HG03025 (cell line): ENCODE results near the gene ELFN1.
"Not testable (repeated sequence)": the region's sequence is repeated elsewhere in the genome, so short reads cannot be mapped to it uniquely, and the experiment has no call there.

ENCODE experiments used
- ATAC-seq: cut with Tn5 transposase; IDR thresholded peaks from one replicate; pipeline ENCODE4 v1.9.1; 2021; ENCODE audit warnings: mild to moderate bottlenecking, moderate library complexity; ENCODE audit not compliant: unreplicated experiment, low FRiP score

The ELFN1 gene

DNA sequence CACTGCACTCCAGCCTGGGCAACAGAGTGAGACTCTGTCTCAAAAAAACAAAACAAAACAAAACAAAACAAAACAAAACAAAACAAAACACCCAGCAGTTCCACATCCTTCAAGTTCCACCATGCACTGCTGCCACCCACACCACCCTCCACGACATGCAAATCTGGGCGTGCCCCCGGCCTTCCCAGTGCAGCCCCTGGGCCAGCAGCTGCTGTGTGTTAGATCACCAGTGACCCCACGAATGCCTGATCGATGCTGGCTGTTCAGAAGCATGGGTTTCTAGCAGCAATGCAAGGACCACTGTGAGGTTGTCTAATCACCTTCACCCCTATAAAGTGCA, 36.3 kb downstream of the ELFN1 start:
- no peak for ATAC-seq

DNA sequence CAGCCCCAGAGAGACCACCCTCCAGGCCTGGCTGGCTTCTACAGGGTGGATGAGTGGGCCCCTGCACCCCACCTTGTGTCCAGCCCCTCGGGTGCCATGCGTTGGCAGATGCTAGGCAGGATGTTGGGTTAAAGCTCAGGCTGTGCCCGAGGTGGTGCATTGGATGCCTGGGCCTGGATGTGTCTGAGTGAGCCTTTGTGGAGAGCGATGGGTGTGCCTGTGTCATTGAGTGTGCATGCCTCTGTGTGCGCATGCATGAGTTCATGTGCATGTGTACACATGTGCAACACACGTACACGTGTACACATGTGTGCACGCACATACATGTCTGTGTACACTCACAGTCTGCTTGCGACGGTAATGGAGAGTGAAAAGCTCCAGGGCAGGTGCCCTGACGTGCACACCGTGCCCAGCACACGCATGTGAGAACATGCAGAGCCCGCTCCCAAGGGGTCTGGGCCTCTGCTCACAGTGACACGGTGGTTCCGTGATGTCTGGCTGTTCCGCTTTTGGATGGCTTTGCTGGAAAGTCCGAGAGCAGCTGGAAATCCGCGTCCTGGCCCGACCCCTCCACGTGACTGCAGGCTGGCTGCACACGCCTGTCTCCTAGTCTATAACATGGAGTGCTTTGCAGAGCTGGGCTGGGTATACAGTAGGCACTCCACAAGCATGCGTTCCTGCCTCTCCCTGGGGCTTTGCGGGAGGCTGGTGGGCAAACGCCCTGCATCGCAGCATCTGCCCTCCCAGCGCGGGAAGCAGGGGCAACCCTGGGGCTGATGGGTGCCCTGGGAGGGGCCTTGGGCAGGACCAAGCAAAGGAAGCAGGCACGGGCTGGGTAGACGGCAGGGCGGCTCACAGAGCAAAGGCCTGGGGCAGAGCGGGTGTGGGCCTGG, 36.9 kb downstream of the ELFN1 start:
- no peak for ATAC-seq

DNA sequence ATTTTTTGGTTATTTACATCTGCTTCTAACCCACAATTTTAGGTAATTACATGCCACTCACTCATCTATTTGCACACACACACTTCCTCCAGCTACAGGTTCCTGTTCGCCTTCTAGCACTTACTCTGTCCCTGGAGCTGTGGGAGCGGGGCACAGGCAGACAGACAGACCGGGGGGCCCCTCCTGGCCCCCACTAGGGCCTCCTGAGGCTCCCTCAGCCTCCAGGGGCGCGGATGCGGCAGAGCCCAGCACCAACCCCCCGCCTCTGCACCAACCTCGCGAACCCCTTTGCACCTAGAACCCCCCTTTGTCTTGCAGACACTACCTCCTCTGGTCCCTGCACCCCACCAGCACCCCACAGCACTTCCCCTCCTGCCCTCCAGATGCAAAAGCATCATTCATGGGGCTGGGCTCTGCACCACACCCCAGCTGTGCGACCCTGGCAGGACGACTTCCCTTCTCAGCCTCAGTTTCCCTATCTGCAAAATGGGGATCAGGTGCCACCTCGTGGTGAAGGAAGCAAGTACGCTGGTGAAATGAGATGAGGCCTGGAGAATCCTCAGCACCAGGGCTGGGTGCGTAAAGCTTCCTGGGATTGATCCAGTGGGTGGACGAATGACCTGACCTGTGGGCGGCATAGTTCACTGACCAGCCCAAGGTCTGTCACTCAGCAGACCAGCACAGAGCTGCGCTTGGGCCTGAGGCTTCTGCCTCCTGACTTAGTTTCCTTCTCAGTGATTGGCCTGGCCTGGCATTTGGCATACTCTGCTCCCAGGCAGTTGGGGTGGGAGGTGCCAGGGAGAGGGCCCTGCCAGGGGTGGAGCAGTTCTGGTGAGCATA, 37.9 kb downstream of the ELFN1 start:
- no peak for ATAC-seq

DNA sequence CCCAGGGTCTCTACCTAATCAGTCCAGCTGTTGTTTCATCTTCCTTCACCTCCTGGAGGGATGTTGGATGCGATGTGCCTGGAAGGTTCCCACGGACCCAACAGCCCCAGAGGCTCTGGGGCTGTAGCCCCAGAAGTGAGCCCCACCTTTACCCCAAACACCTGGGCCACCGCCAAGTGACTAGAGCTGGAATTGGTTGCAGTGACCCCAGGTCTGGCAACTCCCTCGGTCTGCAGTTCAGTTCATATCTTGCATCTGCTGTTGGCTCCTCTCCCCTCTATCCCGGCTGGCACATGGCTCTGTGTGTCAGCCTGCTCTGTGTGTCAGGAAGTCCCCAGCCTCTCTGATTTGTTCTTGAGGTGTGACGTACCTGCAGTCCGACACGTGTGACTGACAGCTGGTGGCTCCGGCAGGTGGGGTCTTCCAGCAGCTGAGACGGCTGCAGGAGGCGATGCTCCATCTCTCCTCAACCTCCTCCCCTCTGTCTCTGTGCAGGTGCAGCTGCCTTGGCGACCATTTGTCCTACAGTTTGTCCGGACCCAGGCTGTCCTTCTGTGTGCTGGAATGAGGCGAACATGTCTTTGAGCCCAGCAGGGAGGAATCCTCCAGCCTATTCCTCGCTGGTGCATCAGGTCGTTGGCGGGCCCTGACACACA, 38.6 kb downstream of the ELFN1 start:
- no peak for ATAC-seq

DNA sequence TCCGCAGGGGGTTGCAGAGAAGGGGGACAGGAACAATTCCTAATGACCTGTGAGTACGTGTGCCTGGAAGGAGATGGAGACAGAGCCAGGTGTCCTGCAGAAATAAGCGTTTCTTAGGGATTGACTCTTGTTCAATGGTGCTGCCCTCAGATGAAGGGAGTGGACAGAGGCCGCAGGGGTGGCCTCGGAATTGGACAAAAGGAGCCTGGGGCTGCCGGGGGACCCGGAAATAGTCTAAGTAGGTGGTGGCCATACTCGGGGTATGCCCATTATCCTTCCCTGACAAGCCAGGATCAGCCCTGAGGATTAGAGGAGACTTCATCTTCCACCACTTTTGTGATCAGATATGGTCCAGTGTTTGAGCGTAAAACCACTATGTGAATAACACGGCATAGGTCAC, 39.2 kb downstream of the ELFN1 start:
- no peak for ATAC-seq

DNA sequence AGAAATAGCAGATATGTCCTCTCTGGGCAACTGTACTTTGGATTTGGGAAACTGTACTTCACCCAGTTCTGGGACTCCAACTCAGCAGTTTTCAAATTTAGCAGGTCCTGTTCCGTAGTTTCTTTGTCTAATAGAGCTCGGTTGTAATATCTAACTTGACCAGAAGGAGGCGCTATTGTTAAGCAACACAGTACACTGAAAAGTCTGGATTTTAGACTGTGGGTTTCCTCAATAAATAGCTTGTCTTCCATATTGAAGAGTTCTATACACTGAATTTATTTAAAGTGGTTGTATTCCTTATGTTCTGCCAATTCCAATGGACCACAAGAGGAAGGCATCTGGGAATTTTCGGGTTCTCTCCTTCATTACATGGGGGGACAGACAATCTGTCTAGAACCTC, 39.8 kb downstream of the ELFN1 start:
- ATAC-seq: no peak

DNA sequence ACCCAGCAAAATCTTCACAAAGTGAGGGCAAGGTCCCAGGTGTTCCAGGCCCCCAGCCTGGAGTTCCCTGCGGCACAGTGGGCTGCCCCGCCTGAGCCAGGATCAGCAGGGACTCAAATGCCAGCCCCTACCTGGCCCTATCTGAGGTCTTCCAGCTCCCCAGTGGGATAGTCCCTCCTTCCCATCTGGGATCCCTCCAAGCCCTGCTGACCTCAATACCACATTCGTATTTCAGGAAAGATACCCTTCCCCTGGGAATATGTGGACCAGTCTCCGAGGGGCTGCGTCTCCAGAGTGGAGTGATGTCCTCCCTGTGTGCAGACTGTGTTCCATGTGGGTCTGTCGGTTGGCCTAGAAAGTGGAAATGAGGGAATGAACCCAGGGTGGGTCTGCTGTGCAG, 40.9 kb downstream of the ELFN1 start:
- ATAC-seq: no peak

DNA sequence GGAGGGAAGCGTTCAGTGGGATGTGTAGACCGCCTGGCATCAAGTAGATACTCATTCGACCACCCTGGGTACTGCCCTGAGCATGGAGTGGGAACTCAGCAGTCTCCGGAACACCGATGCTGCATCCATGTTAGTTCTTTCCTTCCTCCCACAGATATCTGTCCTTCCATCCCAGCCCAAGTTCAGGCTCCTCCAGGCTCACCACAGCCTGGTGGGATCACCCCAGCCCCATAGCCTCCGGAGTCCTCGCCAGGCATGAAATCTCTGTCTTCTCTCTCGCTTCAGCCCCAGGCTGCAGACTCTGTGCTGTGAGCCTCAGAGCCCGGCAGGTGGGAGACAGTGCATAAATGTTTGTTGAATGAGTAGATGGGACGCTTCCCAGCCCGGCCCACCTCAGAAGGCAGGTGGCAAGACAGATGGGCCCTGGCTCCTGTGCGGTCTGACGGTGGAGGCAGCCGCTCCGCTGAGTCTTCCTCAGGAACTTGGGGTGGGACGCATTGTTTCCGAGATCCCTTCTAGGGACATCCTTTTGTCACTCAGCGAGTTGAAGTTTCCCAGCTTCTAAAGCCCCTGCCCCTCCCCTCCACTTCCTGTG, 42.9 kb downstream of the ELFN1 start:
- ATAC-seq: no peak

DNA sequence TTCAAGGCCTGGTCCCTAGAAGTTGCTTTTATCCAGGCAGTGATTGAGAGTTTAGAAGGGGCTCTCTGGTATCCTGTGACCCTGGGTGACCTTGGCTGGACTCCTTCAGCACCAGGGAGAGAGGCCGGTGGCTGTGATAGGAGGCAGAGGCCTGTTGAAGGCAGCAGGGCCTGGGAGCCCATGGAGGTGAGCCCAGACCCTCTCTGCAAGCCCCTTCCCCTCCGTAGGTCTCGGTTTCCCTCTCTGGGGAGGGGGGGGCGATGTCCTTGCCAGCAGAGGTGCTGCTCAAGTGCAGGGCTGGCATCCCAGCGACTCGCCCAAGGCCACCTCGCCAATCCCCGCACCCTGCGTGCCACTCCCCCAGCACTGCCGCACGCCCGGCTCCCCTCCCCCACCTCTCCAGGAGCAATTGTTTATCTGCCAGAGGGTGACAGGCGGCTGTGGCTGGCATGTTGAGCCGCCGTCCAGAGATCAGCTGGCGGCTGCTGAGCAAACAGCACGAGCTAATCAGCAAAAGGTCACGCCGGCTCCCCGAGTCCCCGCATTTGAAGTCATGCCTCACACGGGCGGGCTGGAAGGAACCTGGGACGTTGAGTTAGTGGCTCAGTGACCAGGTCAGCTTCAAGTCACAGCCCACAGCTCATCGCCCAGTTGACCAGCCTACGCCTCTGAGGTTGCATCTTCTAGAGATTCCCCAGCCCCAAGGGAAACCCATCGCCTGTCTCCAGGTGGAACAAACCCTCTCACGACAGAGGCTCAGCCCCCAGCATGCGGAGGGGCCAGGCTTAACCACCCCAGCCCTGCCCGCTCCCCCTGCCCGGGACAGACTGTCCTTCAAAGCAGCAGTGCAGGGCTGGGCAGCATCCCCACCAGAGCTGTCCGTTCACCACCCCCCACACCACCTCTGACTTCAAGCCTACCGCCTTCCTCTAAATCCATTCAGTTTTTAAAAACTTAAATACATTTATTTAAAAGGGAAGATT, 43.7 kb downstream of the ELFN1 start:
- ATAC-seq: no peak

DNA sequence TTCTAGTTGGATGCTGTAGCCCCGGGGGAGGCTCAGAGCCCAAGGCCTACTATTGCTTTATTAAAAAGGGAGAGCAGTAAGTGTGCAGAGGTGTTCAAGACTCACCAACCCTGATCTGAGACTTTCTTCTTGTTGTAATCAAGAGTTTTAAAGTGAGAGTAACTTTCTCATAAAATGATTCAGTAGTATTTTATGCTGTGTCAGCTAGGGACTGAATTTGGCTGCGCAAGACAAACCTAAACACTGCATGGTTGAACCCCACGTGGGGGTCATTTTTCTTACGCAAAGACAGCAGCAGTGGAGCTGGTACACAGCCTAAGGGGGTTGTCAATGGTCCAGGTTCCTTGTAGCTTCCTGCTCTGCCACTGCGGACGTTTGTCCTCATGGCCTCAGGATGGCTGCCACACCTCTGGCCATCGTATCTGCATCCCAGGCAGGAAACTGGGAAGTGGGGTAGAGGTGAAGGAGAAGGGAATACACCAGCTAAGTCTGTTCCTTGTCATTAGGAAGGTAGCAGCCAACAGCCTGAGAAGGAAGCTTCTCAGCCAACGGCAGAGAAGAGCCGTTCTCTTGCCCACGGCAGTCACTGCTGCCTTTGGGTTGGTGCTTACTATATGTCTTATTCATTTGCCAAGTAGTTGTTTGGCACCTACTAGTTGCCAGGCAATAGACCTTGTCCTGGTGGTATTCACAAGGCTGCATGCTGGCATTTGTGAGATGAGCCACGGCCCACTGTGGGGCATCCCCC, 44.7 kb downstream of the ELFN1 start:
- ATAC-seq: no peak

DNA sequence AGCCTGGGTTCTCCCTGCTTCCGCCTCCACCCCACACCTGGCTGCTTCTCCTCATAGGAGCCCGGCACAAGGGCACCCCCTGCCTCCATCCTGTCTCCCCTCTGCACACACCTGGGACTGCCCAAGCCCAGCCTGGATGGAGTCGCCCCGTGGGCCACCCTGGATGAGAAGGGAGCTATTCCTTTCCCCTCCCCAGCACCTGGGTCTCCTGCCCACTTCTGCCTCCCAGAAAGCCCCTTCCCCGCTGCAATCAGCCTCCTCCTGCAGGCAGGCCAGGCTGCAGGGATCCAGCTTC, 45.2 kb downstream of the ELFN1 start:
- ATAC-seq: no peak

DNA sequence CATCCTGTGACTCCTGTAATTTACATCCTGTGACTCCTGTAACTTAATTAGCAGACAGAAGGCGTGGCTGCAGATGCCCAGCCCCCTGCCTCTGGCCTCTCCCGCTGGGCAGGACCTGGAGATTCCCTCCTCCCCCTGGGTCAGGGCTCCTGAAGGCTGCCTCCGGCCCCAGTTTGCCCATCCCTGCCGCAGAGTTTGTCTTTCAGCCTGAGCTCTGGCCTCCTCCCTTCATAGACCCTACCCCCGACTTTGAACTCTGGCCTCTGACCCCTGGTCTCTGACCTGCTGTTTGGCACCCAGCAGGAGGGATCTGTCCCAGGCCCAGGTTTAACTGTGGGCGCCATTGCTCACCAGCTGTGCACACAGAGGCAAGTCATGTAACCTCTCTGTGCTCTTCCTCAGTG, 45.6 kb downstream of the ELFN1 start:
- no peak for ATAC-seq

DNA sequence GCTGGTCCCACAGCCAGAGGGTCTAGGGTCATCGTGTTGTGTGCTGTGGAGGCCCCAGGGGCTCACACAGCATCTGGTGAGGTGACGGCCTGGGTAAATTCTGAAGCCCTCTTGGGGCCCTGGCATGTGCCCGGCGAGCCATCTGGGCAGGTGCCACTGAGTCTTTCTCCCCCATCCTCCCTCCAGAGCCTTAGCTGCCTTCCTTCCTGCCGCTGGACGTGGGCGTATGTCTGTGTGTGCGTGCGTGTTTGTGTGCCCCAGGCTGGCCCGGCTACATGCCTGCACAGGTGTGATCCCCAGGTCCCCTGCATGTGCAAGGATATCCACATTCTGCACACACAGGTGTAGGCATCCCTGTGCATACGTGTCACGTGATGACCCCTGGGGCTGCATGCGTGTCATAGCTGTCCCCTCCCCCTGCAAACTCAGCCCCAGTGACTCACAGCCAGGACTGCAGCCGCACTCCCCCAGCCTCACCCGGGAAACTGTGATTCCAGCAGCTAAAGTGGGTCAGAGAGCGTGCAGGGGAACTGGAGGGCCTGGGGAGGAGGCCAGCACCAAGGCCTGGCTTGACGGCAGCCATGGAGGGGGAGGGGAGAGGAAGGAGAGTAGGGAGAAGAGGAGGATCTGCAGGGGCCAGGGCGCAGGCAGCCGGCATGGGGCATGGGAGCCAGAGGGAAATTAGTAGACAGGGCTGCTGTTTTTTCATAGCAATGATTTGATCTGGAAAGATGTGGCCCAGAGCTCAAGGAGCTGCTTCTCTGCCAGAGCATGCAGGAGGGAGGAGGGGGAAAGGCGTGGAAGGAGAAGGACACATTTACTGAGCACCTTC, 46.4 kb downstream of the ELFN1 start:
- no peak for ATAC-seq

DNA sequence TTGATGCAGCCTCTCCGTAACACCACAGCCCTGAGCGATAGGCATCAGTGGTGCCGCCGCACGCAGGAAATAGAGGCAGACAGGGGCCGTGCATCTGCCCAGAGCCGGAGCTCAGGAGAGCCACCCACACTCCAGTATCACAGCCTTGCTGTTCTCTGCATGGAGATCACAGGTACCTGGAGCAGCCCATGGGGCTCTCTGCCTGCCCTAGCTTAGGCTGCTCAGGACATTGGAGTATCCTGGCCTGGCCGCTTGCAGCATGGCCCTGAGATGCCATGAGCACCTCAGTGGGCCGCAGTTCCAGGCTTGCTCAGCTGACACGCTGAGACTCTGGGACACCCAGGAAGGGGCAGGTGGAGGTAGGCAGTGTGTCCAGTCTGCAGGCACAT, 47.0 kb downstream of the ELFN1 start:
- no peak for ATAC-seq

DNA sequence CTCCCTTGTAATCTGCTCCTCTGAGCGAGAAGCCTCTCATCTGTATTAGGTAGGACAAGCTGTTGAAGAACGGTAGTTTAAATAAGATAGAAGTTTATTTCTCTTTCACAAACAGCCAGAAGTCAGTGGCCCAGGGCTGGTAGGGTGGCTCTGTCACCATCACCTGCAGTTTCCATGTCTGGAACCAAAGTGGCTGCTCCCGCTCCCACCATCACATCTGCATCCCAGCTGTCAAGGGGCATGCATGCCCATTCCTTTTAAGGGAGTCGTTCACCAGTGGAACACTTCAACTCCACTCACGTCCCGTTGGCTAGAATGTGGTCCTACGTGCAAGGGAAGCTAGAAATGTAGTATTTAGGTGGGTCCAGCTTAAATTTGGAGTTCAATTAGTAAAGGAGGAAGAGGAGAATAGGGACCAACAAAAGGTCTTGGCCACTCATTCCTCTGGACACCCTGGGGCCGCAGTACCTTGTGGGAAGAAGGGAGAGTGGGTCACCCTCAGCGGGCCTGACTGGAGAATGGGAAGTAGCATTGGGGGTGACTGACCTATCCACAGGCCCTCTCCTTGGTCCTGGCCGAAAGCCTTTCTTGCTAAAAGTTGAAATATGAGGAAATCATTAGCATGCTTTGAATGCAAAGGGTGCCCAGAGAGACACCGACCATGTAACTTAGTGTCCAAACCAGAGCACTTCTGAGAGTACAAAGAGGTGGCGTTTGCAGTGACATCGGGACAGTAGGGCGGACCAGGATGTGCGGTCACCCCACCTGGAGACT, 48.0 kb downstream of the ELFN1 start:
- no peak for ATAC-seq

DNA sequence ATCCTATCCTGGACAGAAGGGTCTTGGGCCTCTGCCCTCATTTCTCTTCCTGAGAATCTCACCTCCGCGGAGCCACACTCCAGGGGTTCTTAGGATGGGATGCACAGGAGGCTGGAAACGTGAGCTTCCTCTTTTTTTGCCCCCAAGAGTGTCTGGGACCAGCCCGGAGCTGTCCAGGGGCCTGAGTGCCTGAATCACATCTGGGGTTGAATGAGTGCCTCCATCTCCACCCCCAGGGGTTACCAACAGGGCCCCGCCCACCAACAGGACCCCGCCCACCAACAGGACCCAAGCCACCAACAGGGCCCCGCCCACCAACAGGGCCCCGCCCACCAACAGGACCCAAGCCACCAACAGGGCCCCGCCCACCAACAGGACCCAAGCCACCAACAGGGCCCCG, 48.8 kb downstream of the ELFN1 start:
- ATAC-seq: not testable (repeated sequence)

DNA sequence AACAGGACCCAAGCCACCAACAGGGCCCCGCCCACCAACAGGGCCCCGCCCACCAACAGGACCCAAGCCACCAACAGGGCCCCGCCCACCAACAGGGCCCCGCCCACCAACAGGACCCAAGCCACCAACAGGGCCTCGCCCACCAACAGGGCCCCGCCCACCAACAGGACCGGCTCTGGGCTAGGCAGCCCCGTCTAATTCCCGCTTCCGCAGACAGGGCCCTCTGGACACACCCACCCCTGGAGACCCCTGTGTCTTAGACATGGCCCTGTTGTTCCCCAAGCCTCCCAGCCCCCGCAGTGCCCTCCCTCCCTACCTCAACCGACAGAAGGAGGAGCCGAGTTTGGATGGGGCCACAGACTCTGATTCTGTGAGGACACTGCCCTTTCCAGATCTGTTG, 49.2 kb downstream of the ELFN1 start:
- ATAC-seq: not testable (repeated sequence)

DNA sequence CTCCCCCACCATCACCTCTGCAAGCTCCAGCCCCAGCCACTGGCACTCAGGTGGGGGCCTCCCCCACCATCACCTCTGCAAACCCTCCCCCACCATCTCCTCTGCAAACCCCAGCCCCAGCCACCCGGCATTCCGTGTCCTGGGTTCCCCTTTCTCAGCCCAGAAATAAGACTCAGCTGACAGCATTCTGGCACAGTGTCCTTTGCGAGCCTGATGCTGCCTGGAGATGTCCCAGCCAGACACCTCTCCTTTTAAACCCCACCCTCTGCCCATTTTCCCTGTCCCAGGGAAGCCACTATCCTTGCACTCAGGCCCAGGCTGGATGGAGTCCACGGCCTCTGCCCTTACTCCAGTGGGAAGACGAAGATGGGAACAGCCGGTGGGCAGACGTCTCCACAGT, 49.8 kb downstream of the ELFN1 start:
- ATAC-seq: no peak
